H1 (cell line): Measurements from ENCODE around the gene PCDHA12. TPM values are rescaled to one million over a fixed set of nuclear protein-coding genes. Genes with fewer than 3 reads are reported as not detected.

Source experiments
- BACH1 ChIP-seq: IDR thresholded peaks from 2 replicates; pipeline ENCODE4 v1.6.1; 2012; ENCODE audit warnings: low read length, improper control_type of control experiment
- HDAC6 ChIP-seq: IDR thresholded peaks from one replicate; pipeline ENCODE4 v1.7.1; 2012; ENCODE audit warnings: low read depth, mild to moderate bottlenecking, inconsistent platforms, low read length, moderate library complexity
- JUN ChIP-seq: IDR thresholded peaks from 2 replicates; pipeline ENCODE4 v1.6.1; 2011; ENCODE audit warnings: low read depth, mild to moderate bottlenecking, improper control_type of control experiment, low read length
- RAD21 ChIP-seq, 2 experiments: IDR thresholded peaks in 1 of 2; conservative IDR thresholded peaks in 1 of 2; 2 replicates each; pipeline ENCODE4 v1.6.1; 2011; ENCODE audit warnings: low read depth in 2 of 2, low read length in 2 of 2, improper control_type of control experiment in 1 of 2, inconsistent platforms in 1 of 2, mild to moderate bottlenecking in 1 of 2, moderate library complexity in 1 of 2
- SIX5 ChIP-seq: IDR thresholded peaks from 2 replicates; pipeline ENCODE4 v1.6.1; 2011; ENCODE audit warnings: mild to moderate bottlenecking, low read depth, low read length
- TAF7 ChIP-seq: optimal IDR thresholded peaks from 2 replicates; pipeline ENCODE3; 2011; ENCODE audit warnings: low read depth, mild to moderate bottlenecking, inconsistent platforms, low read length, moderate library complexity, borderline replicate concordance
- YY1 ChIP-seq: IDR thresholded peaks from 2 replicates; pipeline ENCODE4 v1.6.1; 2011; ENCODE audit warnings: low read depth, mild to moderate bottlenecking, low read length
- polyA plus RNA-seq, 7 experiments: library from polyadenylated mRNA; depleted of rRNA in 3 of 7; stranded (reverse) in 5 of 7; unstranded in 2 of 7; fragments of >200 nt in 5 of 7; fragments of 200-250 nt in 2 of 7; gene quantifications; 1 replicate in 5 of 7; 2 replicates in 1 of 7; 4 replicates in 1 of 7; pipeline versions ENCODE4 v1.2.1 to v1.2.3, GENCODE V29; 2011 to 2013; ENCODE audit warnings: missing spikeins in 2 of 7, mixed read lengths in 2 of 7
- total RNA-seq: library from RNA; stranded (reverse); fragmentation: NEBNext Ultra II Directional; extraction: Animal tissue kit (Norgen Biotek cat#: 25700); gene quantifications from 2 replicates; pipeline ENCODE4 v1.2.1, GENCODE V29; 2021
- TF ChIP-seq, protein P1 (sequence below): fragments of 300-600 bp; sonication (generic); IDR thresholded peaks from 2 replicates; pipeline ENCODE4 v1.7.1; 2012; ENCODE audit warnings: low read length, moderate library complexity, mild to moderate bottlenecking, inconsistent platforms; ENCODE audit not compliant: insufficient replicate concordance
- TF ChIP-seq, protein P2 (sequence below): IDR thresholded peaks from 2 replicates; pipeline ENCODE4 v1.6.1; 2011; ENCODE audit warnings: low read length, improper control_type of control experiment

Gene PCDHA12
- total and polyA plus RNA-seq, 2 of the 8 experiments (the other 6 are each of a cell fraction or from before 2014, with no cell fraction given) = 4.2 to 9.3 TPM

DNA sequence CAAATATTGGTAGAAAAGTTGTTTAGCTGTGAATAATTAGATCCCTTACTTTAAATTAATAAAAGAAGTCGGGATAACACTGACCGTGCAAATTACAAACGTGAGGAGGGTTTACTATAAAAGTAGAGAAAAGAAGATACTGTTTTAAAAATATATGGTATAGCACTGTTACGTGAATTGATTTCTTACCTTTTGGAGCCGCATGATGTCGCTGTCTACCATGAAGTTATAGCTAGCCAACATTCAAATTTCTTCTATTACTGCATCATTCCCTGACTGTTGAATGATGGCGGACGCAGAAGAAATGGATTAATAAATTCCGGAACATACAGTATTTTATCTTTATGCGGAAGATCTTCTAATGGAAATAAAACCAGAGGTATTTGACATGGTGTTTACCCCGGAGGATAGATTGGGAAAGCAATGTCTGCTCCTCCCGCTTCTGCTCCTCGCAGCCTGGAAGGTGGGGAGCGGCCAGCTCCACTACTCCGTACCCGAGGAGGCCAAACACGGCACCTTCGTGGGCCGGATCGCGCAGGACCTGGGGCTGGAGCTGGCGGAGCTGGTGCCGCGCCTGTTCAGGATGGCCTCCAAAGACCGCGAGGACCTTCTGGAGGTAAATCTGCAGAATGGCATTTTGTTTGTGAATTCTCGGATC is 47.3 kb upstream of the PCDHA12 start, which contains the start of gene PCDHA6 (continued):
- TF ChIP-seq, protein P1, sequence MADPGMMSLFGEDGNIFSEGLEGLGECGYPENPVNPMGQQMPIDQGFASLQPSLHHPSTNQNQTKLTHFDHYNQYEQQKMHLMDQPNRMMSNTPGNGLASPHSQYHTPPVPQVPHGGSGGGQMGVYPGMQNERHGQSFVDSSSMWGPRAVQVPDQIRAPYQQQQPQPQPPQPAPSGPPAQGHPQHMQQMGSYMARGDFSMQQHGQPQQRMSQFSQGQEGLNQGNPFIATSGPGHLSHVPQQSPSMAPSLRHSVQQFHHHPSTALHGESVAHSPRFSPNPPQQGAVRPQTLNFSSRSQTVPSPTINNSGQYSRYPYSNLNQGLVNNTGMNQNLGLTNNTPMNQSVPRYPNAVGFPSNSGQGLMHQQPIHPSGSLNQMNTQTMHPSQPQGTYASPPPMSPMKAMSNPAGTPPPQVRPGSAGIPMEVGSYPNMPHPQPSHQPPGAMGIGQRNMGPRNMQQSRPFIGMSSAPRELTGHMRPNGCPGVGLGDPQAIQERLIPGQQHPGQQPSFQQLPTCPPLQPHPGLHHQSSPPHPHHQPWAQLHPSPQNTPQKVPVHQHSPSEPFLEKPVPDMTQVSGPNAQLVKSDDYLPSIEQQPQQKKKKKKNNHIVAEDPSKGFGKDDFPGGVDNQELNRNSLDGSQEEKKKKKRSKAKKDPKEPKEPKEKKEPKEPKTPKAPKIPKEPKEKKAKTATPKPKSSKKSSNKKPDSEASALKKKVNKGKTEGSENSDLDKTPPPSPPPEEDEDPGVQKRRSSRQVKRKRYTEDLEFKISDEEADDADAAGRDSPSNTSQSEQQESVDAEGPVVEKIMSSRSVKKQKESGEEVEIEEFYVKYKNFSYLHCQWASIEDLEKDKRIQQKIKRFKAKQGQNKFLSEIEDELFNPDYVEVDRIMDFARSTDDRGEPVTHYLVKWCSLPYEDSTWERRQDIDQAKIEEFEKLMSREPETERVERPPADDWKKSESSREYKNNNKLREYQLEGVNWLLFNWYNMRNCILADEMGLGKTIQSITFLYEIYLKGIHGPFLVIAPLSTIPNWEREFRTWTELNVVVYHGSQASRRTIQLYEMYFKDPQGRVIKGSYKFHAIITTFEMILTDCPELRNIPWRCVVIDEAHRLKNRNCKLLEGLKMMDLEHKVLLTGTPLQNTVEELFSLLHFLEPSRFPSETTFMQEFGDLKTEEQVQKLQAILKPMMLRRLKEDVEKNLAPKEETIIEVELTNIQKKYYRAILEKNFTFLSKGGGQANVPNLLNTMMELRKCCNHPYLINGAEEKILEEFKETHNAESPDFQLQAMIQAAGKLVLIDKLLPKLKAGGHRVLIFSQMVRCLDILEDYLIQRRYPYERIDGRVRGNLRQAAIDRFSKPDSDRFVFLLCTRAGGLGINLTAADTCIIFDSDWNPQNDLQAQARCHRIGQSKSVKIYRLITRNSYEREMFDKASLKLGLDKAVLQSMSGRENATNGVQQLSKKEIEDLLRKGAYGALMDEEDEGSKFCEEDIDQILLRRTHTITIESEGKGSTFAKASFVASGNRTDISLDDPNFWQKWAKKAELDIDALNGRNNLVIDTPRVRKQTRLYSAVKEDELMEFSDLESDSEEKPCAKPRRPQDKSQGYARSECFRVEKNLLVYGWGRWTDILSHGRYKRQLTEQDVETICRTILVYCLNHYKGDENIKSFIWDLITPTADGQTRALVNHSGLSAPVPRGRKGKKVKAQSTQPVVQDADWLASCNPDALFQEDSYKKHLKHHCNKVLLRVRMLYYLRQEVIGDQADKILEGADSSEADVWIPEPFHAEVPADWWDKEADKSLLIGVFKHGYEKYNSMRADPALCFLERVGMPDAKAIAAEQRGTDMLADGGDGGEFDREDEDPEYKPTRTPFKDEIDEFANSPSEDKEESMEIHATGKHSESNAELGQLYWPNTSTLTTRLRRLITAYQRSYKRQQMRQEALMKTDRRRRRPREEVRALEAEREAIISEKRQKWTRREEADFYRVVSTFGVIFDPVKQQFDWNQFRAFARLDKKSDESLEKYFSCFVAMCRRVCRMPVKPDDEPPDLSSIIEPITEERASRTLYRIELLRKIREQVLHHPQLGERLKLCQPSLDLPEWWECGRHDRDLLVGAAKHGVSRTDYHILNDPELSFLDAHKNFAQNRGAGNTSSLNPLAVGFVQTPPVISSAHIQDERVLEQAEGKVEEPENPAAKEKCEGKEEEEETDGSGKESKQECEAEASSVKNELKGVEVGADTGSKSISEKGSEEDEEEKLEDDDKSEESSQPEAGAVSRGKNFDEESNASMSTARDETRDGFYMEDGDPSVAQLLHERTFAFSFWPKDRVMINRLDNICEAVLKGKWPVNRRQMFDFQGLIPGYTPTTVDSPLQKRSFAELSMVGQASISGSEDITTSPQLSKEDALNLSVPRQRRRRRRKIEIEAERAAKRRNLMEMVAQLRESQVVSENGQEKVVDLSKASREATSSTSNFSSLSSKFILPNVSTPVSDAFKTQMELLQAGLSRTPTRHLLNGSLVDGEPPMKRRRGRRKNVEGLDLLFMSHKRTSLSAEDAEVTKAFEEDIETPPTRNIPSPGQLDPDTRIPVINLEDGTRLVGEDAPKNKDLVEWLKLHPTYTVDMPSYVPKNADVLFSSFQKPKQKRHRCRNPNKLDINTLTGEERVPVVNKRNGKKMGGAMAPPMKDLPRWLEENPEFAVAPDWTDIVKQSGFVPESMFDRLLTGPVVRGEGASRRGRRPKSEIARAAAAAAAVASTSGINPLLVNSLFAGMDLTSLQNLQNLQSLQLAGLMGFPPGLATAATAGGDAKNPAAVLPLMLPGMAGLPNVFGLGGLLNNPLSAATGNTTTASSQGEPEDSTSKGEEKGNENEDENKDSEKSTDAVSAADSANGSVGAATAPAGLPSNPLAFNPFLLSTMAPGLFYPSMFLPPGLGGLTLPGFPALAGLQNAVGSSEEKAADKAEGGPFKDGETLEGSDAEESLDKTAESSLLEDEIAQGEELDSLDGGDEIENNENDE = no peak
- TF ChIP-seq TAF7 (no peak), YY1 (no peak), HDAC6 (no peak), BACH1 (no peak), JUN (no peak), SIX5 (no peak), RAD21 (IDR thresholded peaks at IDR 0.05 in 1 of 2, conservative IDR thresholded peaks at IDR 0.05 in 1 of 2; ENCODE audit: low read depth in 2 of 2, low read length in 2 of 2) (no peak)
- TF ChIP-seq, protein P2, sequence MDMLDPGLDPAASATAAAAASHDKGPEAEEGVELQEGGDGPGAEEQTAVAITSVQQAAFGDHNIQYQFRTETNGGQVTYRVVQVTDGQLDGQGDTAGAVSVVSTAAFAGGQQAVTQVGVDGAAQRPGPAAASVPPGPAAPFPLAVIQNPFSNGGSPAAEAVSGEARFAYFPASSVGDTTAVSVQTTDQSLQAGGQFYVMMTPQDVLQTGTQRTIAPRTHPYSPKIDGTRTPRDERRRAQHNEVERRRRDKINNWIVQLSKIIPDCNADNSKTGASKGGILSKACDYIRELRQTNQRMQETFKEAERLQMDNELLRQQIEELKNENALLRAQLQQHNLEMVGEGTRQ = no peak
